ENCODE data around the gene BST1. TPM values are rescaled to one million over a fixed set of nuclear protein-coding genes. Genes with fewer than 3 reads are reported as not detected.

The BST1 gene
- total RNA-seq, 1 experiment from 2014 or later: 0.31 TPM

GRCh38 chr4:15744016-15744545 is 41.2 kb downstream of the BST1 start:
- Histone ChIP-seq H3K27me3 (ENCODE audit: insufficient read depth, low read depth) (no peaks in the 10 kb centered on the region), H3K27ac (no peak overlapping the region), H4K20me1 (ENCODE audit: insufficient read depth) (no peaks in the 10 kb centered on the region), H3K79me2 (ENCODE audit: low read depth) (no peaks in the 10 kb centered on the region), H3K36me3 (ENCODE audit: low read depth) (no peaks in the 10 kb centered on the region), H3F3A (ENCODE audit: insufficient read depth, low read depth) (no peaks in the 10 kb centered on the region), H3K4me3 (no peak overlapping the region), H3K4me2 (no peak overlapping the region), H2AFZ (no peak overlapping the region), H3K9me2 (ENCODE audit: insufficient read depth) (no peaks in the 10 kb centered on the region), H3K4me1 (replicated peaks; ENCODE audit: insufficient read depth) (no peaks in the 10 kb centered on the region), H3K9me3 (ENCODE audit: insufficient read depth, low read depth) (no peaks in the 10 kb centered on the region)
- ChIA-PET CTCF (no interaction called here), POLR2A (ENCODE audit: unreplicated experiment) (no interaction called here)
- DNase-seq: no peak
- no TSS peak for BruUV-seq (replicated peaks)
- intact Hi-C loops (cut with micrococcal nuclease; ENCODE audit: unreplicated experiment): no loop called here
- TF ChIP-seq CTCF (conservative IDR thresholded peaks at IDR 0.05) (no peak), EZH2 (IDR thresholded peaks at IDR 0.05; ENCODE audit: low read depth) (no peak)

DNA sequence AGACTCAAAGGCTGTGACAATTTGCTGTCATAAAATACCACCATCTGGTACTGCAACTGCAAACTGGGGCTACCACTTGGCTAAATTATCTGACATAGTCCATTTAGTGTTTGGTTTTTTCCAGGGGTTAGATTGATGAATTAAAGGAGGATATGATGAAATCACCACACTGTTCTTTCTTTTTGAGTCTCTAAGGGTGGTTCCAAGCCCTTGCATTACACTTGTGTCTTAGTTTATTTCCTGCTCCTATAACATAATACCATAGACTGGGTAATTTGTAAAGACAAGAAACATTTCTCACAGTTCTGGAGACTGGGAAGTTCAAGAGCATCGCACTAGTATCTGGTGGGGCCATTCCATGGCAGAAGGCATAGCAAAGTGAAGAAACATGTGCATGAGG is 43.2 kb downstream of the BST1 start:
- Histone ChIP-seq H4K20me1 (ENCODE audit: insufficient read depth) (no peaks in the 10 kb centered on the region), H2AFZ (no peak overlapping the region), H3K4me1 (replicated peaks; ENCODE audit: insufficient read depth) (no peaks in the 10 kb centered on the region), H3K4me3 (no peak overlapping the region), H3K4me2 (no peak overlapping the region), H3K9me2 (ENCODE audit: insufficient read depth) (no peaks in the 10 kb centered on the region), H3F3A (ENCODE audit: insufficient read depth, low read depth) (no peaks in the 10 kb centered on the region), H3K9me3 (ENCODE audit: insufficient read depth, low read depth) (no peaks in the 10 kb centered on the region), H3K27ac (no peak overlapping the region), H3K79me2 (ENCODE audit: low read depth) (no peaks in the 10 kb centered on the region), H3K36me3 (ENCODE audit: low read depth) (no peaks in the 10 kb centered on the region), H3K27me3 (ENCODE audit: insufficient read depth, low read depth) (no peaks in the 10 kb centered on the region)
- BruUV-seq (replicated peaks): no TSS peak
- CTCF ChIA-PET: no interaction called here
- intact Hi-C loops (cut with micrococcal nuclease; ENCODE audit: unreplicated experiment): no loop called here
- TF ChIP-seq CTCF (conservative IDR thresholded peaks at IDR 0.05): no peak
- no peak for TF ChIP-seq EZH2 (IDR thresholded peaks at IDR 0.05; ENCODE audit: low read depth)
- no peak for DNase-seq
- POLR2A ChIA-PET (ENCODE audit: unreplicated experiment): no interaction called here

- intact Hi-C loops (cut with micrococcal nuclease; ENCODE audit: unreplicated experiment): no loop called here
- Histone ChIP-seq H4K20me1 (ENCODE audit: insufficient read depth) (no peaks in the 10 kb centered on the region), H3K4me1 (replicated peaks; ENCODE audit: insufficient read depth) (no peaks in the 10 kb centered on the region), H3K79me2 (ENCODE audit: low read depth) (no peaks in the 10 kb centered on the region), H3K36me3 (ENCODE audit: low read depth) (no peaks in the 10 kb centered on the region), H3K9me2 (ENCODE audit: insufficient read depth) (no peaks in the 10 kb centered on the region), H3K4me2 (no peak overlapping the region), H3K4me3 (no peak overlapping the region), H3K27me3 (ENCODE audit: insufficient read depth, low read depth) (no peaks in the 10 kb centered on the region), H2AFZ (no peak overlapping the region), H3F3A (ENCODE audit: insufficient read depth, low read depth) (no peaks in the 10 kb centered on the region), H3K9me3 (ENCODE audit: insufficient read depth, low read depth) (no peaks in the 10 kb centered on the region), H3K27ac (no peak overlapping the region)
- CTCF ChIA-PET: no interaction called here
- POLR2A ChIA-PET (ENCODE audit: unreplicated experiment): no interaction called here
- BruUV-seq (replicated peaks): no TSS peak
- DNase-seq: no peak
- TF ChIP-seq EZH2 (IDR thresholded peaks at IDR 0.05; ENCODE audit: low read depth) (no peak), CTCF (conservative IDR thresholded peaks at IDR 0.05) (no peak)
These were observed 46.1 kb downstream of the BST1 start for GRCh38 chr4:15749001-15749400.
